ENCODE measurements around the gene PACS2. TPM values are rescaled to one million over a fixed set of nuclear protein-coding genes. Genes with fewer than 3 reads are reported as not detected.
"Not testable (repeated sequence)": the region's sequence is repeated elsewhere in the genome, so short reads cannot be mapped to it uniquely, and the experiment has no call there.

PACS2 gene
- total RNA-seq, 4 donors from 2014 or later, result 37.1 to 116 (median 52.2) TPM

DNA sequence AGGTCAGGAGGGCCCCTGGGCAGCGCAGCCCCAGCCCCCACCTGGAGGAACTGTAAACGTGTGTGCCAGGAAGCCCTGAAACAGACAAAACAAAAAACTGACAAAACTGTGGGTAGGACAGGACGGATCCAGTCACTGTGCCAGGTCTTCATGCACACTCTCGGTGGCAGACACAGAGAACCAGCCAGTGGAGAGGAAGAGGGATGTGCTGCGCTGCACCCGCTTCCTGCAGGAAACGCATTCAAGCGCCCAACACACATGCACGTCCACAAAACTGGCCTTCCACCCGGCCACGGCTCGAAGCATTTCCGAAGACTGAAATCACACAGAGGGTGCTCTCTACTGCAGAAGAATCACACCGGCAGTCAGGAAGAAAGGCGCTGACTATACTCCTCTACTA is 30.6 kb upstream of the PACS2 start:
- DNase-seq, result no peak
- Histone ChIP-seq H3K9me3 (no peaks in the 10 kb centered on the region), H3K4me3 (no peak overlapping the region), H3K36me3 (no peaks in the 10 kb centered on the region), H3K27ac (no peak overlapping the region), H3K27me3 (no peaks in the 10 kb centered on the region), H3K4me1 (no peaks in the 10 kb centered on the region)
- intact Hi-C loops (cut with DNase I; ENCODE audit: low total_unique reads), result no loop called here
- no peak for TF ChIP-seq POLR2A (IDR thresholded peaks at IDR 0.05)
- TF ChIP-seq, protein P1, sequence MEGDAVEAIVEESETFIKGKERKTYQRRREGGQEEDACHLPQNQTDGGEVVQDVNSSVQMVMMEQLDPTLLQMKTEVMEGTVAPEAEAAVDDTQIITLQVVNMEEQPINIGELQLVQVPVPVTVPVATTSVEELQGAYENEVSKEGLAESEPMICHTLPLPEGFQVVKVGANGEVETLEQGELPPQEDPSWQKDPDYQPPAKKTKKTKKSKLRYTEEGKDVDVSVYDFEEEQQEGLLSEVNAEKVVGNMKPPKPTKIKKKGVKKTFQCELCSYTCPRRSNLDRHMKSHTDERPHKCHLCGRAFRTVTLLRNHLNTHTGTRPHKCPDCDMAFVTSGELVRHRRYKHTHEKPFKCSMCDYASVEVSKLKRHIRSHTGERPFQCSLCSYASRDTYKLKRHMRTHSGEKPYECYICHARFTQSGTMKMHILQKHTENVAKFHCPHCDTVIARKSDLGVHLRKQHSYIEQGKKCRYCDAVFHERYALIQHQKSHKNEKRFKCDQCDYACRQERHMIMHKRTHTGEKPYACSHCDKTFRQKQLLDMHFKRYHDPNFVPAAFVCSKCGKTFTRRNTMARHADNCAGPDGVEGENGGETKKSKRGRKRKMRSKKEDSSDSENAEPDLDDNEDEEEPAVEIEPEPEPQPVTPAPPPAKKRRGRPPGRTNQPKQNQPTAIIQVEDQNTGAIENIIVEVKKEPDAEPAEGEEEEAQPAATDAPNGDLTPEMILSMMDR (IDR thresholded peaks at IDR 0.05), result no peak

DNA sequence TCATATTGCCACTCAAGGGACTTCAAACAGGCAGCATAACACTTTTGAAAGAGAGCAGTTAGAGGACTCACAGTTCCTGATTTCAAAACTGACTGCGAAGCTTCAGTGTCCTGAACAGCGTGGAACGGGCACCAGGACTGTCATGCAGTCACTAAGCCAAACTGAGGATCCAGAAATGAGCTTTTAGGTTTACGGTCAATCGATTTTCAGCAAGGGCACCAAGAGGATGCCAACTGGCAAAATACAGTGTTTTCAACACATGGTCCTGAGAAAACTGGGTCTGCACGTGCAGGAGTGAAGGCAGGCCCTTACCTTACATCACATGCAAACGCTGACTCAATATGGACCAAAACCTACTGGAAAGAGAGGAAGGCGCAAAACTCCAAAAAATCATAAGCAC is 29.4 kb upstream of the PACS2 start:
- DNase-seq, result no peak
- Histone ChIP-seq H3K4me1 (no peaks in the 10 kb centered on the region), H3K9me3 (no peaks in the 10 kb centered on the region), H3K27ac (no peak overlapping the region), H3K4me3 (no peak overlapping the region), H3K27me3 (no peaks in the 10 kb centered on the region), H3K36me3 (no peaks in the 10 kb centered on the region)
- intact Hi-C loops (cut with DNase I; ENCODE audit: low total_unique reads), result no loop called here
- TF ChIP-seq, protein P1 (IDR thresholded peaks at IDR 0.05), result no peak

DNA sequence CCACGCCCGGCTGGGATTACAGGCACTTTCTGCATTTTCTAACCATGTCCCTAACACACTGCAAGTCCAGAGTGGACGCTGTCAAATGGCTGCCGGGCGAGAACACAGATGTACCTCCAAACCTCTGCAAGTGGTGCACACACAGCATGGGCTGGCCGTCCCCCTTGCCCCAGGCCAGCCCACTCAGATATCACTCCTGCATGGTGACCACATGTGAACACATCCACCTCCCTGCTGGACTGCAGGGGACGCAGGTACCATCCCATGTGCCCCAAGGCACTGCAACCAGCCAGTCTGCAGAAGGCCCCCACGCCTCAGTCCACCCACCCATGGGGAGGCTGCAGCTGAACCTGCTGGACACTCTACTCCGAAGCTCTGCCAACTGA is 27.8 kb upstream of the PACS2 start:
- Histone ChIP-seq H3K27ac (no peak overlapping the region), H3K36me3 (no peaks in the 10 kb centered on the region), H3K4me1 (no peaks in the 10 kb centered on the region), H3K9me3 (no peaks in the 10 kb centered on the region), H3K27me3 (no peaks in the 10 kb centered on the region), H3K4me3 (no peak overlapping the region)
- no peak for DNase-seq
- TF ChIP-seq POLR2A (IDR thresholded peaks at IDR 0.05), result no peak
- TF ChIP-seq, protein P1 (IDR thresholded peaks at IDR 0.05), result no peak
- intact Hi-C loops (cut with DNase I; ENCODE audit: low total_unique reads), result no loop called here

DNA sequence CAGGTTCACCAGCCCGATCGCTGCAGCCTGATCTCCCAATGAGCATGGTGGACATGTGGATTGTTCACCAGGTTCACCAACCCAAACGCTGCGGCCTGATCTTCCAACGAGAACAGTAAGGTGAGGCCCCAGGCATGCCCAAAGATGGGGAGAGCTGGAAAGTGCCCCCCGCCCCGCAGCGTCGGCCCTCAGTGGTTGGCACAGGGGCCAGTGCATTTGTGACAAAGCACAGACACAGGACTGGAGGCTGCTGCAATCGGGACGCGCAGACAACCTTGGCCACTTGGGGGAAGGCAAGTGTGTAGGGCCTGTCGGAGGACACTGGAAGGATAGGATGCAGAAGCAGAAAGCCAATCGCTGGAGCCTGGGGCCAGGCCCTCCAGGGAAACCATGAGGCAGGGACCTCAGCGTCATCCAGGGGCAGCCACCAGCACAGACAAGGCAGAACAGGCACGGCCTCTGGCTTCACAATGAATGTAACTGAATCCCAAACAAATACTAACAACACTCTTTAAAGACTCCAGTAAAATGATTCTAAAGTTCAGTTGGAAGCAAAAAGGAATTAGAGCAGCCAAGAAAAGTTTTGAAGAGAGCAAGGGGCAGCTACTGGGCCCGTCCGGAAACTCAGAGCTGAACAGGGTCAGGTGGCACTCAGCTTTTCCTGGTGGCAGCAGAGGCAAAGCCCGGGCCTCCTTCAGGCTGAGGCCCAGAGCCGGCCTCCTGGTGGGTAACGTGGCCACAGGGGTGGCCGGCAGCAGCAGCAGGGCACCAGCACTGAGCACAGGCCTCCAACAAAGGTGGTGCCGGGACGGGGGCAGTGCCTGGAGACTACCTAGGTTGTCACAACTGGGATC is 27.1 kb upstream of the PACS2 start:
- Histone ChIP-seq H3K9me3 (no peaks in the 10 kb centered on the region), H3K4me3 (no peak overlapping the region), H3K36me3 (no peaks in the 10 kb centered on the region), H3K4me1 (no peaks in the 10 kb centered on the region), H3K27me3 (no peaks in the 10 kb centered on the region), H3K27ac (no peak overlapping the region)
- intact Hi-C loops (cut with DNase I; ENCODE audit: low total_unique reads), result no loop called here
- TF ChIP-seq, protein P1 (IDR thresholded peaks at IDR 0.05), result no peak
- no peak for TF ChIP-seq POLR2A (IDR thresholded peaks at IDR 0.05)
- DNase-seq, result no peak

DNA sequence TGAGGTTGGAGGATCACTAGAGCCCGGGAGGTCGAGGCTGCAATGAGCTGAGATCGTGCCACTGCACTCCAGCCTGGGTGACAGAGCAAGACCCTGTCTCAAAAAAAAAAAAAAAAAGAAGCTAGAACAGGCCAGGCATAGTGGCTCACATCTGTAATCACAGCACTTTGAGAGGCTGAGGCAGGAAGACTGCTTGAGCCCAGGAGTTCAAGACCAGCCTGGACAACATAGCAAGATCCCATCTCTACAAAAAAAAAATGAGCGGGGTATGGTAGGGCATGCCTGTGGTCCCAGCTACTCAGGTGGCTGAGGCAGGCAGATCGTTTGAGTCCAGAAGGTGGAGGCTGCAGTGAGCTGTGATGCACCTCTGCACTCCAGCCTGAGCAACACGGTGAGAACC is 25.6 kb upstream of the PACS2 start:
- H3K36me3 ChIP-seq; H3K27ac ChIP-seq; H3K4me1 ChIP-seq; intact Hi-C loops (cut with DNase I; ENCODE audit: low total_unique reads); DNase-seq; H3K4me3 ChIP-seq; H3K9me3 ChIP-seq; H3K27me3 ChIP-seq: not testable (repeated sequence)
